GM18867 (cell line): Measurements from ENCODE around the gene RIGI.
"Not testable (repeated sequence)": the region's sequence is repeated elsewhere in the genome, so short reads cannot be mapped to it uniquely, and the experiment has no call there.

ENCODE experiments used
- ATAC-seq: cut with Tn5 transposase; IDR thresholded peaks from one replicate; pipeline ENCODE4 v1.9.1; 2021; ENCODE audit warnings: mild to moderate bottlenecking, moderate library complexity; ENCODE audit not compliant: unreplicated experiment

Gene RIGI

GRCh38 chr9:32533336-32533735 is 7.3 kb upstream of the RIGI start:
- no peak for ATAC-seq

GRCh38 chr9:32526707-32527048 is 682 bp upstream of the RIGI start:
- ATAC-seq: no peak

GRCh38 chr9:32525709-32526030 is 326 bp downstream of the RIGI start:
- ATAC-seq: no peak

DNA sequence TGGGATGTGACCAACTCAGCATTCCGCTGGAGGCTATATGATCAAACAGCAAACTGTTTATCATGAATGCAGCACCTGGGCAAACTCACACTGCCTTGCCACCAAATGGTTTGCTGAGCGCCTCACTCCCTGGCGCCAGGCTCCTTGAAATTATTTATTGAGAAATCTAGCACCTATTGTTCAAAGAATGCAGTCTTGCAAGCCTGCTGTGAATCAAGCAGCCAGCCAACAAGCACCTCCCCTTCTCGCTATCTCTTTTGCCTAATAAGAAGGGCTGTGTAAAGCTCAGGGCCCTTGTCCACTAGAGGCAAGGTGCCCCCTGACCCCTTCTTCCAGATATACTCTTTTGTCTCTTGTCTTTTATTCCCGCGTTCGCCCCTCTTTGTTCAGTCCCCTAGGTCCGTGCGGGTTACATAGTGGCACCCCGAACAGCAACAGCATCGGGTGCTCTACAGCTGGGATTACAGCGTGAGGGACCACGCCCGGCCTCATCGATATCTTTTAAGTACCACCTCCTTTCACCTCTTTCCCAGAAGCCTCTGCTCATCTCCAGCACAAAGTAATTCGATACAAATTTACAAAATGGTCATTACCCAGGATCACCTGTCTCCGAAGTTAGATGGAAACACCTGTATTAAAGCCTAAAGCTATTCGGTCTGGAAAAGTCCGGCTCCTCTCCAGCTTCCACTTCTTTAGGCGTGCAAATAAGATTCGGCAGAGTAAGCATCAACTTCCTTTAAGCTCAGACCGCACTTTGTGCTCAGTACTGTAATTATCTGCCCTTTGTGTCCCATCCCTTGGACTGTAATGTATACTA is 896 bp downstream of the RIGI start:
- ATAC-seq: peak; percentile 30

GRCh38 chr9:32524558-32524891 is 1.5 kb downstream of the RIGI start:
- not testable (repeated sequence) for ATAC-seq

GRCh38 chr9:32523910-32524309 is 2.1 kb downstream of the RIGI start:
- no peak for ATAC-seq

DNA sequence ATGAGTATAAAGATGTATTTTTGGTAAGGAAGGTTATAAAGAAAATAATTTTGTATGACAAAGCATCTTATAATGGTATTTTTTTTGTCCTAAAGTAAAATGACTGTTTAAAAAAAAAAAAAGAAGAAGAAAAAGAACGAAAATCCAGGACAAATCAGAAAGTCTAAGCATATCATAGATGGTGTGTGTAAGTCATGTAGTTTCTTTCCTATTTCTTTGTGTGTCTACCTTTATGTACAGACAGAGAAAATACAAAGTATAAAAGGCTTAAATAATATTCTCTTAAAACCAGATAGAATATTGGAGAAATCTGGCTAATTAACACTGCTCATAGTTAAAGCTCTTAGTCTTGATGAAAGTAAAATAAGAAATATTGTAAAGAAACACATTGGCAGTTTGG is 7.7 kb downstream of the RIGI start:
- ATAC-seq: no peak

GRCh38 chr9:32516241-32516640 is 9.8 kb downstream of the RIGI start:
- ATAC-seq: no peak

DNA sequence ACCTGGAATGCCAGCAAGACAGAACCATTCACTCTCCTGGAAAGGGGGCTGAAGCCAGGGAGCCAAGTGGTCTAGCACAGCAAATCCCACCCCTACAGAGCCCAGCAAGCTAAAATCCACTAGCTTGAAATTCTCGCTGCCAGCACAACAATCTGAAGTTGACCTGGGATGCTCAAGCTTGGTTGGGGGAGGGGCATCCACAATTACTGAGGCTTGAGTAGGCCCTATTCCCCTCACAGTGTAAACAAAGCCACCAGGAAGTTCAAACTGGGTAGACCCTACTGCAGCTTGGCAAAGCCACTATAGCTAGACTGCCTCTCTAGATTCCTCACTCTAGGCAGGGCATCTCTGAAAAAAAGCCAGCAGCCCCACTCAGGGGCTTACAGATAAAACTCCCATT is 17.3 kb downstream of the RIGI start:
- no peak for ATAC-seq

- ATAC-seq: no peak
Observed at GRCh38 chr9:32503008-32503407, 23.0 kb downstream of the RIGI start.

DNA sequence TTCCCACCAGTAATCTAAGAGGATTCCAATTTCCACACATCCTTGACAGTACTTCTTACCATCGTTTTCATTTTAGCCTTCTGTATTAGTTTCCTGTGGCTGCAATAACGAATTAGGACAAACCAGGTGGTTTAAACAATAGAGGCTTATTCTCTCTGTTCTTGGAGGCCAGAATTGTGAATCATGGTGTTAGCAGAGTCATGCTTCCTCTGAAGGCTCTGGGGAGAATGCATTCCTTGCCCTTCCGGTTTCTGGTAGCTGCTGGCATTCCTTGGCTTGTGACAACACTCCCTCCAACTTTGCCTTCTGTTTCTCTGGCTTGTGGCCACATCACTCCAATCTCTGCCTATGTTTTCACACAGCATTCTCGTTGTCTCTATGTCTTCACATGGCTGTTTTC is 23.5 kb downstream of the RIGI start:
- ATAC-seq: no peak

DNA sequence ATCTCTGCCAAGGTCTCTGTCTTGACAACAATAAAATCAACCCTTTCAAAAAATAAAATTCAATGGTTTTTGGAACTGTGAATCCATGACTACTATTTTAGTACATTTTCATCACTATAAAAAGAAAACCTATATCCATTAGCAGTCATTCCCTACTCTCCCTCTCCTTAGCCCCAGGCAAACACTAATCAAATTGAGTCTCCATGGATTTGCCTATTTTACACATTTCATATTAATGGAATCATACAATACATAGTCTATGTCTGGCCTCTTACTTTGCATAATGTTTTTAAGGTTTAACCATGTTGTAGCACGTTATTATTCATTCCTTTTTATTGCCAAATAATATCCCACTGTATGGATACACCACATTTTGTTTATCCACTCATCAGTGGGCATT is 24.1 kb downstream of the RIGI start:
- no peak for ATAC-seq

DNA sequence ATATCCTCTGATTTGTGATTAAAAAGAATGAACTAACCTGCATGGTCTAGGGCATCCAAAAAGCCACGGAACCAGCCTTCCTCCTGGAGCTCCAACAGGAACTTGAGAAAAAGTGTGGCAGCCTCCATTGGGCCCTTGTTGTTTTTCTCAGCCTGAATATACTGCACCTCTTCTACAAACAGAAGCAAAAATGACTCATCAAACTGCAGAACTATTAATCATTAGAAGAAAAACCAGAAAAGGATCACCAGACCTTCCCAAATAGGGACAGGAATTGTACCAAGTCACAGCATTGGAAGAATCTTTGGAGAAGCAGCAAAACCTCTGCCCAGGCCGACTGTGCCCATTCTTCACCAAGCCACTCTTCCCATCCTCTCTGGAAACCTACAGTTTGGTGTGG is 25.2 kb downstream of the RIGI start:
- no peak for ATAC-seq

DNA sequence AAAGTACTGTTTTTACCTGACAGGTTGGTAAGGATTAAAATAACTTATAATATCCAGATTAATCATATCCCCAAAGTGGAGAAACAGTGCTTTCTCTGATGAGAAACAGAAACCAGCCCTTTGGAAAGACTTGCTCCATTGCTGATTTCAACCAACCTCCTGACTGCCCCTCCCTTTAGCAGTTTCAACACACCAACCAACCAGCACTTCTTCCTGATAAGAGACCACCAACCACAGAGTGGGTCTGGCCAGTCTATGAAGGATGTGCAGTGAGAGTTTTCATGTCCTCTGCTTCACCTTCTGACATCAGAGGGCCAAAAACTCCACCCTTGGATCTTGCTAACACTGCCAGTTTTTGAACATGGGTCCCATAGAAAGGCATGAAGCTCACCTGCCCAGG is 28.1 kb downstream of the RIGI start:
- no peak for ATAC-seq

DNA sequence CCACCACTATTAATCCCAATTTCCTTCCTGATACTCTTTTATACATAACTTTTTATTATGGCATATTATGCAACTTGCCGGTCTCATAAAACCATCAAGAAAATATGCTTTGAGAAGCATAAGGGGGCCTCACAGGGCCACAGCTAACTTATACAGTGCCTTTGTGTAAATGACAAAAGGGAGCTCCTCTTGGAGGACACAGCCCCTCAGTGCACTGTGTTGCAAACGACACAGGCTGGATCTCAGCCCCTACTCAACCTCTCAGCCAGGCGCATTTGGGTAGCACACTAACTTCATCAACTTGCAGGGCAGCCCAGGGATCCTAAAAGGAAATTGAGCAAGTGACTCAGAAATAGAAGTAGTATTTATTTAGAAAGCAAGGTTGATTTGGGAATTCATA is 35.4 kb downstream of the RIGI start:
- ATAC-seq: no peak

GRCh38 chr9:32487981-32488380 is 38.0 kb downstream of the RIGI start:
- no peak for ATAC-seq

DNA sequence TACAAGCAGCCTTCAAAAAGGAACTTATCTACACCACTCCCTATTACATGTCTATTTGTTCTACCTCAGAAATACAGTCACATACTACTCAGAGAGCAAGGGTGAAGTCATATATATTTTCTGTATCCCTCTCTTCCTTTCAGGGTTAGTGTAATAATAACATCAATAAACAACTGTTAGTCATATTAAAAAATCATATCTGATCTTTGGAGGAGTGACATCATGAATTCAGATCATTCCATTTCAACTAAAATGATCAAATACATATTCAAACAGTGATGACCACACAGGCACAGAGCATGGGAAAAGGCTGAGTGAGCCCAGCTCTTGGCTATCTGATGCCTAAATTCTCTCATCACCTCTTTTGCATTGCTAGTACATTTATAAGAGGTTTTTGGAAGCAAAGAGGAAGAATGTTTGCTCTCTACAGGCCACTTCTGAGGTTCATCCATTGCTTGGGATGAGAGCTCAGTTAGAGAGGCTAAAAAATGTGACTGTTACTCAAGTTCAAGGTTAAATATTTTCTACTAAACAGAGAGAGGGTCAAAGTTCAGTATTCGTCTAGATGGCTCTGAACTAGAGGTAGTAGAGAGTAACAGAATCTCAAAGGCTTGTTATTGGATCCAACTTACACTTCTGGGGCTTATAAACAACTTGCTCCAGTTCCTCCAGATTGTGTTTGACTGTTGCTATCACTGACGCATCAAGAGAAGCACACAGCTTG is 39.0 kb downstream of the RIGI start:
- ATAC-seq: no peak

DNA sequence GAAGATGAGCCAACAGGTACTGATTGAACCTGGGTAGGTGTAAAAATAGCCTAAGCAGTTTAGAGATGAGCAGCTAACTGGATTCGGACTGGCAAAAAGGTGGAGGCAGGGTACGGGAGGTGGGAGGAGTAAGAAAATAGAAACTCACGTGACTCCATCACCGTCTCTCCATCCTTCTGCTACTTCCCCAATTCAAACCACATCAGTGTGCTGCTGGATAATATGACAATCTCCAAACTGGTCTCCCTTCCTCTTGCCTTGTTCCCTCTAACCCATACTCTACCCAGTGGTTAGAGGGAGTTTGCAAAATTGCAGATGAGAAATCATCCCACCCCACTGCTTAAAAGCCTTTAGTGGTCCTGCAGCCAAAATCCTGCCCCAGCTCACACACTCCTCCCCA is 42.7 kb downstream of the RIGI start:
- ATAC-seq: no peak
